Esophagus muscularis mucosa (tissue), 4 donors: Measurements from ENCODE around the gene RASSF10.

ENCODE experiments used
- CTCF ChIP-seq, 3 experiments: fragments of 200-600 bp in 2 of 3; fragments of 450-650 bp in 1 of 3; sonication (generic) in 2 of 3; IDR thresholded peaks; one replicate each; pipeline ENCODE4 v1.5.1; 2017 to 2019; ENCODE audit warnings: antibody characterized with exemption in 3 of 3, mild to moderate bottlenecking in 2 of 3, moderate library complexity in 1 of 3
- EP300 ChIP-seq: sonication (generic); formaldehyde crosslinking; IDR thresholded peaks from one replicate; pipeline ENCODE4 v1.6.1; 2017; ENCODE audit warnings: antibody characterized with exemption
- POLR2A ChIP-seq: fragments of 450-650 bp; IDR thresholded peaks from one replicate; pipeline ENCODE4 v1.6.1; 2017; ENCODE audit warnings: antibody characterized with exemption, moderate library complexity, mild to moderate bottlenecking, low read depth
- POLR2AphosphoS5 ChIP-seq, 2 donors: sonication (generic); formaldehyde crosslinking; IDR thresholded peaks; one replicate each; pipeline ENCODE4 v1.6.1; 2017; ENCODE audit warnings: antibody characterized with exemption in 2 of 2

GRCh38 chr11:13012056-13012661 is 3.0 kb downstream of the RASSF10 start:
- TF ChIP-seq POLR2AphosphoS5 (IDR thresholded peaks at IDR 0.05), result no peak
- TF ChIP-seq CTCF (IDR thresholded peaks at IDR 0.05), result no peak
- TF ChIP-seq POLR2A, result no peak
- no peak for TF ChIP-seq EP300
